Activated naive CD8-positive, alpha-beta T cell treated with anti-CD3 and anti-CD28 coated beads, Interleukin-2, amount 50 U/mL, for 16 hours (primary cell): ENCODE results near the gene MIXL1.
"Not testable (repeated sequence)": the region's sequence is repeated elsewhere in the genome, so short reads cannot be mapped to it uniquely, and the experiment has no call there.

Source experiments
- DNase-seq: peaks from one replicate; pipeline ENCODE4 v3.0.0-alpha.2; 2020; ENCODE audit warnings: low read depth, low spot score

The MIXL1 gene

GRCh38 chr1:226223157-226223785, at the start of gene MIXL1:
TSS of gene MIXL1 (plus strand) at chr1:226223664. CDS start at chr1:226223682, 18 bp downstream.
- no peak for DNase-seq

DNA sequence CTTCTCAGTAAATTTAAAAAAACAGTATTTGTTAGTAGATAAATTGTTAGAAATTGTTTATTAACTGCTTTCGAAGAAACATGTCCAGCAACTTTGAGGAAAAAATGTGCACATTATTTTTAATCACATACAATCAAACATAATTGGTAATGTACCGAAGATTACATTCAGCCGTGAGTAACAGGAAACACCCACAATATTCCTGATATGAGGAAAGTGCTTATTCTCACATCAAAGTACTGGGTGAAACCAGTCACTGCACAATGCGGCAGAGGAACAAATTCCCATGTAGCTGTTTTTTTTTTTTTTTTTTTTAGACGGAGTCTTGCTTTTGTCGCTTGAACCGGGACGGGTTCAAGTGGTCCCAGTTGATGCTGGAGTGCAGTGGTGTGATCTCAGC, 46.6 kb upstream of the MIXL1 start:
- no peak for DNase-seq

- no peak for DNase-seq
These were observed 41.3 kb upstream of the MIXL1 start for GRCh38 chr1:226181996-226182714.

- no peak for DNase-seq
These were observed 38.1 kb upstream of the MIXL1 start for GRCh38 chr1:226185141-226186036.

DNA sequence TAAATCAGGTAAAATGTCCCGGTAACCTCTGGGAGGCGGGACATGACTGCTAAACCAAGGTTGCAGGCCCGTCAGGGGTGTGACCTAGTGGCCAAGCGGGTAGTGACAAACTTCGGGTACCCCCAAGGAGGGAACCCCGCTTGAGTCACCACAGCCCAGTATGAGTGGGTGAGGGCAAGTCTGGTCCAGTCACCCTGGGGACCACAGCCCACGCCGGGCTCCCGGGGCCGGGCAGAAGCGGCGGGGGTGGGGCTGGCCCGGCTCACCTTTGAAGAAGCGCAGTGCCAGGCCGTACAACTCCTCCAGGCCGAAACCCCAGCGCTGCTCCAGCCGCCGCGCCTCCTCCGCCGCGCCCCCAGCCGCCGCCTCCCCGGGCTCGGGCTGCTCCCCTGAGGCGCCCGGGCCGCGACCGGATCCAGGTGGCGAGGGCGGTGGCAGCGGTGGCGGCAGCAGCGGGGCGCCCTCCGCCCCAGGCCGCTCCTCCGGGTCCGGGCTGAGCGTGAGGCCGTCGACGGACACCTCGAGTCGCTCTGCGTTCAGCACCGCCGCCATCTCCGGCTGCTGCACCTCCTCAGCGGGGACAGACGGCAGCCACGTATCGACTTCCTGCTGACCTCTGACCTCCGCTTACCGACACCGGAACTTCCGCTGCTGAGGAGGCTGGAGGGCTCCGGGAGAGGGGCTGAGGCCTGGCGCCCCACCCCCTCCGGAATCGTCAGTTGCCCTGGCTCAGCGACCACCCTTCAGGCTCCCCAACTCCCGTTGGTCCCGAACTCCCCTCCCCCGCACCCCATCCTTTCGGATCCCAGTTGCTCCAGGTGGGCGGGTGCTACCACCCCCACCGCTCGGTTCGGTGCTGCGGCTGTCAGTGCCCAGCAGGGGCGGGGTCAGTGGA, 37.1 kb upstream of the MIXL1 start, which contains the start of gene ACBD3:
Gene ACBD3 (minus strand): TSS at position 618 of the 895 bp plus-strand sequence. CDS start 66 bp downstream, at position 552.
- DNase-seq = peak; percentile 76

- DNase-seq = no peak
These were observed 36.5 kb upstream of the MIXL1 start for GRCh38 chr1:226187019-226187322.

GRCh38 chr1:226187380-226187779, 36.1 kb upstream of the MIXL1 start:
- DNase-seq = no peak

GRCh38 chr1:226195144-226195543, 28.3 kb upstream of the MIXL1 start:
- no peak for DNase-seq

DNA sequence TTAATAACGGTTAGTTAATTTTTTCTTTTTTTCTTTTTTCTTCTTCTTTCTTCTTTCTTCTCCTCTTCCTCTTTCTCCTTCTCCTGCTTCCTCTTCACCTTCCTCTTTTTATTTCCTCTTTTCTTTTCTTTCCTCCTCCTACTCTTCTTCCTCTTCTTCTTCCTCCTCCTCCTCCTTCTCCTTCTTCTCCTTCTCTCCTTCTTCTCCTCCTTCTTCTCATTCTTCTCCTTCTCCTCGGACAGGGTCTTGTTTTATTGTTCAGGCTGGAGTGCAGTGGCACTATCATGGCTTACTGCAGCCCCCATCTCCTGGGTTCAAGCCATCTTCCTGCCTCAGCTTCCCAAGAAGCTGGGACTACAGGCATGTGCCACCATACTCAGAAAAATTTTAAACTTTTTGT, 23.5 kb upstream of the MIXL1 start:
- no peak for DNase-seq

GRCh38 chr1:226201029-226201593, 22.4 kb upstream of the MIXL1 start:
- no peak for DNase-seq

GRCh38 chr1:226202246-226202645, 21.2 kb upstream of the MIXL1 start:
- DNase-seq = no peak

DNA sequence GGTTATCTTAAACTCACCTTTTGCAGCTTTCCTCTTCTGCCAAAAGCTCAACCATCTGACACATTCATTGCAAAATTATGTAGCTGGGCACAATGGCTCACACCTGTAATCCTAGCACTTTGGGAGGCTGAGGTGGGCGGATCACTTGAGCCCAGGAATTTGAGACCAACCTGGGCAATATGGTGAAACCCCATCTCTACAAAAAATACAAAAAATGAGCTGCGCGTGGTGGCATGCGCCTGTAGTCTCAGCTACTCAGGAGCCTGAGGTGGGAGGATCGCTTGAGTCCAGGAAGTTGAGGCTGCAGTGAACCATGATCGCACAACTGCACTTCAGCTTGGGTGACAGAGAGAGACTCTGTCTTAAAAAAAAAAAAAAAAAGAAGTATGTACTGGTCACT, 20.8 kb upstream of the MIXL1 start:
- not testable (repeated sequence) for DNase-seq

DNA sequence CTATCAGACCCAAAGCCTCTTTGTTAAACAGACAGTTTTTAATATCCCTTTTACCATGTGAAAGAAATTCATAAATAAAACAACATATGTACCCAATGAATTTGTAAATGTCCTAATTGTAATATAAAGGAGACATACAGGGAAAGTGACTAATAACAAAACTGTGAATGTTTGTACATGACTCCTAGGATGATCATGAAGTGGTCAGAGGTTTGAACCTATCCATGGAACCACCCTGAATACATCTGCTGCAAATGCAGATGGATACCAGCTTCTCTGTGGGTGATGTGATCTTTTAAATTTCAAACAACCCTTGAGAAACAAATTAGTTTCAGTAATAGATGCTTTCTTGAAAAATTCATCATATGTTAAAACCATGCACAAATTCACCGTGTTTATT, 20.2 kb upstream of the MIXL1 start:
- DNase-seq = no peak

- no peak for DNase-seq
These were observed 19.8 kb upstream of the MIXL1 start for GRCh38 chr1:226203655-226204054.

DNA sequence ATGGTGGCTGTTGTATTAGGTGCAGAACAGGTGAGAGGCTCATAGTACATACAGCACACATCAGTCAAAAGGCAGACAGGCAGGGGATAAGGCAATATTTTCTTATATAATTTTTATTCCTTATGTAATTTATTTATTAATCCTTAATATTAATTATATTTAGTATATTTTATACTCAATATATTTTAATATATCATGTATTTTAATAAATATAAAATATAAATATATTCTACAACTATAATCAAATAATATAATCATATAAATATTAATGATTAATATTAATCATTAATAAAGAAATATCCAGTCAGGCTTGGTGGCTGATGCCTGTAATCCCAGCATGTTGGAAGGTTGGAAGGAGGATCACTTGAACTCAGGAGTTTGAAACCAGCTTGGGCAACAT, 19.3 kb upstream of the MIXL1 start:
- DNase-seq = no peak

DNA sequence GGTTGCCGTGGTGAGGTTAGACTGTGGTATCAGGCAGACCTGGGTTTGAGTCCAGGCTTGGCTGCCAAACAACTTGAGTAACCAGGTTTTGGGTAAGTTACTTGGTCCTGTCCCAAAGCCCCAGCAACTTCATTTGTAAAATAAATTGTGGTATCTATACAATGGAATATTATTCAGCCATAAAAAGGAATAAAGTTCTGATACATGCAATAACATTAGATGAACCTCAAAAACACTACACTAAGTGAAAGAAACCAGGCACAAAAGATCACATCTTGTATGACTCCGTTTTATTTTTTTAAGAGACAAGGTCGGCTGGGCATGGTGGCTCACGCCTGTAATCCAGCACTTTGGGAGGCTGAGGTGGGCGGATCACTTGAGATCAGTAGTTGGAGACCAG, 16.4 kb upstream of the MIXL1 start:
- DNase-seq = no peak

DNA sequence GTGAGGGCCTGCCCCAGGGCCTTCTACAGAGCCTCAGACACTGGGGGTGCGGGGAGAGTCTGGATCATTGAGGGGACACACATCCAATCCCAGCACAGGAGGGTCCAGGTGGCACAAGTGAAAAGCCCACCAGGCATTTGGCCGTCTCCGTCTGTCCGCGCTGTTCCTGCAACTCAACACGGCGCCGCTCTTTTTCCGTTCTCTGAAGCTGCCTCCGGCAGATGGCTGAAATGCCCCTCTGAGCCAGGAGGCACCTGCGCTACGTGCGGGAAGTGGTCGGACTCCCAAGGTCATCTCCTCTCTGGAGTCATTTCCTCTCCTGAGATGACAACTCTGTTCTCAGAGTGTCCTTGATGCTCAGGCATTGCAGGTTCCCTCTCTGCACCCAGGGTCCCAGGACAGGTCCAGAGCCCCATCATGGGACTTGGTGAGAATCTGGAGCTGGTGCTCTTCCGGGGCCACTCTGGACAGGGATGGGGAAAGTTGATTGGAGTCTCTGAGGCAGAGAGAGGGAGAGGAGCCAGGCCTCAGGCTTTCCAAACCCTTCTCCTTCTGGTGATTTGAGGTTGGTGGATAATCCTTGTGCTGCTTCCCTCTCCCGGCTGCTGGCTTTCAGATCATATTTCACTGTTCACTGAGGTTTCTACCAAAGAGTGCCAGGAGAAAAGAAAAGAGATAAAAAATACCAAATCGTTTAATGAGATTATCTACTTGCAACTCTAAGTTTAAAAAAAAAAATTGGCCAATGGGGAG, 14.0 kb upstream of the MIXL1 start:
- no peak for DNase-seq

DNA sequence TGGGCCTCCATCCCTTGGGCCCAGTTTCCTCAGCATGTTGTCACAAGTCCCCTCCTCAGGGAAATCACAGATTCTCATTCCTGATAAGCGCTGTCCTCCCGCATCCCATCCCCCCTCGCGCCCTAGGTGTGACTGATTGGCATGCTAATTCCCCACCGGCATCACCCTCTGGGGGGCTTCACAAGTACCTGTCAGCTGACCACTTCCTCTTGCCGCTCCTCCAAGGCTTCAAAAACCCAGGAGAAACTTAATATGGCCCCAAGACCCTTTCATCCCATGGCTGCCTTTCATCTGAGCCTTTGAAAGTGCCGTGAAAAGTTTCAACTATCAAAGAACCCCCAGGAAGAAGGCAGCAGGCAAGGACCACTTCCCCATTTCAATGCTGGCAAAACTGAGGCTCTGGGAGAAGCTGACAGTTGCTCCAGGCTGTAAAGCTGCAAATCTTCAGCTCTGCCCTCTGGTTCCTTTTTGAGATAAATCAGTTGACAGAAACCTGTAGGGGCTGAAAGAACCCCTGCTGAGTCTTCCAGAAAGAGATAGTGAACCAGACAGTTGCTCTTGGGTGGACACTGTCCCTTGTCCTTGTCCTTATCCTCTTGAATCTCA, 12.8 kb upstream of the MIXL1 start:
- no peak for DNase-seq

GRCh38 chr1:226211181-226211821, 12.2 kb upstream of the MIXL1 start:
- no peak for DNase-seq
